WTC11 (cell line): ENCODE data around the gene EAF1. TPM values are rescaled to one million over a fixed set of nuclear protein-coding genes. Genes with fewer than 3 reads are reported as not detected.

Experiments
- ATAC-seq: fragments of 200-7000 bp; cut with Tn5 transposase; 2 replicates; pipeline ENCODE4 v1.10.0; 2021; ENCODE audit warnings: mild to moderate bottlenecking, moderate library complexity
- CTCF ChIA-PET: fragments of 300-600 bp; sonication (Branson Sonifier 250); formaldehyde crosslinking; loops from one replicate; lab custom pipeline; 2021; ENCODE audit warnings: antibody characterized with exemption; lab: Charles Lee
- POLR2A ChIA-PET: fragments of 350-600 bp; sonication (Branson Sonifier 250); formaldehyde crosslinking; loops from one replicate; lab custom pipeline; 2021; ENCODE audit warnings: antibody characterized with exemption; lab: Charles Lee
- DNase-seq: peaks from one replicate; pipeline ENCODE4 v3.0.0; 2021; ENCODE audit warnings: low spot score
- H3K27ac Mint-ChIP-seq: 2 replicates; pipeline ENCODE4 v1.8.0; 2021; ENCODE audit warnings: mixed read lengths
- H3K27me3 Mint-ChIP-seq: 2 replicates; pipeline ENCODE4 v1.8.0; 2021; ENCODE audit warnings: low read depth, mild to moderate bottlenecking, moderate library complexity, mixed read lengths
- H3K36me3 Mint-ChIP-seq: 2 replicates; pipeline ENCODE4 v1.8.0; 2021; ENCODE audit warnings: mixed read lengths
- H3K4me1 Mint-ChIP-seq: 2 replicates; pipeline ENCODE4 v1.8.0; 2022; ENCODE audit warnings: mixed read lengths
- H3K4me3 Mint-ChIP-seq: 2 replicates; pipeline ENCODE4 v1.8.0; 2021; ENCODE audit warnings: mild to moderate bottlenecking, moderate library complexity, mixed read lengths
- H3K9me3 Mint-ChIP-seq: 2 replicates; pipeline ENCODE4 v1.8.0; 2021; ENCODE audit warnings: mixed read lengths
- CBFB ChIP-seq: sonication (generic); formaldehyde crosslinking; IDR thresholded peaks from 2 replicates; pipeline ENCODE4 v1.8.1; 2022; ENCODE audit warnings: mild to moderate bottlenecking, low read depth, missing genetic modification reagents
- E2F4 ChIP-seq: sonication (generic); formaldehyde crosslinking; IDR thresholded peaks from 2 replicates; pipeline ENCODE4 v1.8.1; 2022; ENCODE audit warnings: low read depth, mild to moderate bottlenecking, moderate library complexity, missing genetic modification reagents, borderline replicate concordance
- FOXK1 ChIP-seq: sonication (generic); formaldehyde crosslinking; IDR thresholded peaks from 2 replicates; pipeline ENCODE4 v1.8.0; 2022; ENCODE audit warnings: mild to moderate bottlenecking, moderate library complexity, missing genetic modification reagents
- GTF2I ChIP-seq: fragments of 250-450 bp; sonication (Bioruptor Pico); conservative IDR thresholded peaks from 2 replicates; pipeline ENCODE4 v1.4.0; 2021; ENCODE audit warnings: mild to moderate bottlenecking
- KAT7 ChIP-seq: sonication (generic); formaldehyde crosslinking; IDR thresholded peaks from 2 replicates; pipeline ENCODE4 v1.8.1; 2023; ENCODE audit warnings: missing genetic modification reagents, mild to moderate bottlenecking, borderline replicate concordance
- NFATC4 ChIP-seq: fragments of 250-450 bp; sonication (Bioruptor Pico); IDR thresholded peaks from 2 replicates; pipeline ENCODE4 v1.9.0; 2021; ENCODE audit warnings: mild to moderate bottlenecking
- NFE2L1 ChIP-seq: sonication (generic); formaldehyde crosslinking; IDR thresholded peaks from 2 replicates; pipeline ENCODE4 v1.8.1; 2023; ENCODE audit warnings: missing genetic modification reagents
- PRRX2 ChIP-seq: fragments of 250-450 bp; sonication (Bioruptor Pico); IDR thresholded peaks from 2 replicates; pipeline ENCODE4 v1.8.0; 2021; ENCODE audit warnings: mild to moderate bottlenecking
- RELA ChIP-seq: sonication (generic); formaldehyde crosslinking; IDR thresholded peaks from 2 replicates; pipeline ENCODE4 v1.8.1; 2022; ENCODE audit warnings: missing genetic modification reagents, mild to moderate bottlenecking, borderline replicate concordance
- RORB ChIP-seq: fragments of 250-450 bp; sonication (Bioruptor Pico); IDR thresholded peaks from 2 replicates; pipeline ENCODE4 v1.9.0; 2021; ENCODE audit warnings: mild to moderate bottlenecking
- SMAD3 ChIP-seq: sonication (generic); formaldehyde crosslinking; IDR thresholded peaks from 2 replicates; pipeline ENCODE4 v1.8.0; 2022; ENCODE audit warnings: missing genetic modification reagents, mild to moderate bottlenecking, borderline replicate concordance
- TCF7 ChIP-seq: sonication (generic); formaldehyde crosslinking; IDR thresholded peaks from 2 replicates; pipeline ENCODE4 v1.8.0; 2022; ENCODE audit warnings: mild to moderate bottlenecking, low read depth, missing genetic modification reagents, moderate library complexity
- TEAD4 ChIP-seq: sonication (generic); formaldehyde crosslinking; IDR thresholded peaks from 2 replicates; pipeline ENCODE4 v1.8.0; 2022; ENCODE audit warnings: mild to moderate bottlenecking, missing genetic modification reagents
- USF1 ChIP-seq: sonication (generic); formaldehyde crosslinking; IDR thresholded peaks from 2 replicates; pipeline ENCODE4 v1.8.0; 2022; ENCODE audit warnings: mild to moderate bottlenecking, missing genetic modification reagents
- ZBTB43 ChIP-seq: sonication (generic); formaldehyde crosslinking; IDR thresholded peaks from 2 replicates; pipeline ENCODE4 v1.8.1; 2023; ENCODE audit warnings: mild to moderate bottlenecking, missing genetic modification reagents
- total RNA-seq: library from RNA; stranded (reverse); gene quantifications from 3 replicates; pipeline ENCODE4 v1.2.3, GENCODE V29; 2021
- TF ChIP-seq, protein P1 (sequence below): sonication (generic); formaldehyde crosslinking; IDR thresholded peaks from 2 replicates; pipeline ENCODE4 v1.8.0; 2022; ENCODE audit warnings: missing genetic modification reagents

Gene EAF1
- total RNA-seq, 1 experiment from 2014 or later: 25.4 TPM

- DNase-seq: no peak
- H3K4me1 Mint-ChIP-seq: peaks cover 4% of the 10 kb centered on the region; the same call in 1 of the 2 replicates
- H3K27ac Mint-ChIP-seq: no peak overlapping the region
- ChIA-PET CTCF (interaction anchor here (0.9 kb wide), 1 partner anchor 77 kb away, joined by 4 read pairs; no protein-coding TSS in a partner anchor), POLR2A (no interaction called here)
- H3K27me3 Mint-ChIP-seq: no peaks in the 10 kb centered on the region
- ATAC-seq: no peak
- H3K4me3 Mint-ChIP-seq: no peak overlapping the region
- H3K36me3 Mint-ChIP-seq: no peaks in the 10 kb centered on the region
- TF ChIP-seq FOXK1 (CRISPR knock-in tag): no peak
- TF ChIP-seq TEAD4: no peak
- H3K9me3 Mint-ChIP-seq: no peaks in the 10 kb centered on the region
Observed at GRCh38 chr3:15449489-15450224, 22.3 kb downstream of the EAF1 start.

DNA sequence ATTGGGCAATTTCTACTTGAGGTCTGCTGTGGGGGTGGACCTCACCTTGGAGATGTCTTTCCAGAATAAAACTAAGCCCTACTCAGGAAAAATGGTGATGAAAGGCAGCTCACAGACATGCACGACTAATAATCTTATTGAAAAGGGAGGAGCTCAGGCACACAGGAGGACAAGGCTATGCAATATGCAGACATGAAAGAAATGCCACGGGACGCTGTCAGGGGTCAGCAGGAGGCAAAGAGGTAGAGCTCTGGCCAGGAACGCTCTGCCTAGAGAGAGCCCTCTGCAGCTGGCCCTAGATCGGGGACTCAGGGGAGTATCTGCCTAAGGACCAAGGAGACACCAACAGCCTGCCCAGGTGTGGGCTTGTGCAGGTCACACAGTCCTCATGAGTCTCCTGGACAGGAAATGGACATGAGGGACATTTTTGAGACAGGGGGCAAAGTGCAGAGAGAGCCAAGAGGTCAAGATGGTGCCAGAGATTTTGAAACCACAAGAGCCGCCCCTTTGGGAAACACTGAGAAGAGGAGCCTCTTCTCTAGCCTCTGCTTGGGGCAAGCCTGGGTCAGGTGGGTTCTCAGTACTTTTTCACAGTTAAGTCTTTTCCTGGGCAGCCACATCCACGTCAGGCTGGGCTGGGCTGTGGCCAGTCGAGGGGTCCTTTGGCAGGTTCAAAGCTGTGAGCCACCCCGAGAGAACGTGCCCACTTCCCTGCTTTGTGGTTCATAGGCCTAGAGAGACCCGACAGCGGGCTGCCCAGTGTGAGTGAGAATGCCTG, 23.2 kb downstream of the EAF1 start:
- H3K9me3 Mint-ChIP-seq: no peaks in the 10 kb centered on the region

GRCh38 chr3:15451216-15452113, 24.1 kb downstream of the EAF1 start:
- ATAC-seq (no peak), DNase-seq (no peak)
- H3K27me3 Mint-ChIP-seq: no peaks in the 10 kb centered on the region
- no peak overlapping the region for H3K27ac Mint-ChIP-seq
- H3K4me1 Mint-ChIP-seq: peaks cover 4% of the 10 kb centered on the region; the same call in 1 of the 2 replicates
- ChIA-PET POLR2A (no interaction called here), CTCF (interaction anchor here (1.0 kb wide), 1 partner anchor 21 kb away, joined by 3 read pairs; no protein-coding TSS in a partner anchor)
- no peak for TF ChIP-seq RORB (CRISPR knock-in tag)
- TF ChIP-seq USF1 (CRISPR knock-in tag): no peak
- no peak for TF ChIP-seq PRRX2
- TF ChIP-seq CBFB: no peak
- TF ChIP-seq KAT7 (CRISPR knock-in tag): no peak
- no peak for TF ChIP-seq SMAD3
- no peak for TF ChIP-seq GTF2I (CRISPR knock-in tag)
- TF ChIP-seq, protein P1, sequence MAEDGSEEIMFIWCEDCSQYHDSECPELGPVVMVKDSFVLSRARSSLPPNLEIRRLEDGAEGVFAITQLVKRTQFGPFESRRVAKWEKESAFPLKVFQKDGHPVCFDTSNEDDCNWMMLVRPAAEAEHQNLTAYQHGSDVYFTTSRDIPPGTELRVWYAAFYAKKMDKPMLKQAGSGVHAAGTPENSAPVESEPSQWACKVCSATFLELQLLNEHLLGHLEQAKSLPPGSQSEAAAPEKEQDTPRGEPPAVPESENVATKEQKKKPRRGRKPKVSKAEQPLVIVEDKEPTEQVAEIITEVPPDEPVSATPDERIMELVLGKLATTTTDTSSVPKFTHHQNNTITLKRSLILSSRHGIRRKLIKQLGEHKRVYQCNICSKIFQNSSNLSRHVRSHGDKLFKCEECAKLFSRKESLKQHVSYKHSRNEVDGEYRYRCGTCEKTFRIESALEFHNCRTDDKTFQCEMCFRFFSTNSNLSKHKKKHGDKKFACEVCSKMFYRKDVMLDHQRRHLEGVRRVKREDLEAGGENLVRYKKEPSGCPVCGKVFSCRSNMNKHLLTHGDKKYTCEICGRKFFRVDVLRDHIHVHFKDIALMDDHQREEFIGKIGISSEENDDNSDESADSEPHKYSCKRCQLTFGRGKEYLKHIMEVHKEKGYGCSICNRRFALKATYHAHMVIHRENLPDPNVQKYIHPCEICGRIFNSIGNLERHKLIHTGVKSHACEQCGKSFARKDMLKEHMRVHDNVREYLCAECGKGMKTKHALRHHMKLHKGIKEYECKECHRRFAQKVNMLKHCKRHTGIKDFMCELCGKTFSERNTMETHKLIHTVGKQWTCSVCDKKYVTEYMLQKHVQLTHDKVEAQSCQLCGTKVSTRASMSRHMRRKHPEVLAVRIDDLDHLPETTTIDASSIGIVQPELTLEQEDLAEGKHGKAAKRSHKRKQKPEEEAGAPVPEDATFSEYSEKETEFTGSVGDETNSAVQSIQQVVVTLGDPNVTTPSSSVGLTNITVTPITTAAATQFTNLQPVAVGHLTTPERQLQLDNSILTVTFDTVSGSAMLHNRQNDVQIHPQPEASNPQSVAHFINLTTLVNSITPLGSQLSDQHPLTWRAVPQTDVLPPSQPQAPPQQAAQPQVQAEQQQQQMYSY (CRISPR knock-in tag): no peak
- TF ChIP-seq E2F4 (CRISPR knock-in tag): no peak
- no peak for TF ChIP-seq NFATC4 (CRISPR knock-in tag)
- no peak for TF ChIP-seq RELA (CRISPR knock-in tag)
- TF ChIP-seq TCF7 (CRISPR knock-in tag): no peak
- TF ChIP-seq NFE2L1: no peak
- no peaks in the 10 kb centered on the region for H3K36me3 Mint-ChIP-seq
- H3K4me3 Mint-ChIP-seq: no peak overlapping the region
- H3K9me3 Mint-ChIP-seq: no peaks in the 10 kb centered on the region

More for the DNA sequence above, 23.2 kb downstream of the EAF1 start:
- Mint-ChIP-seq H3K4me3 (no peak overlapping the region), H3K36me3 (no peaks in the 10 kb centered on the region), H3K4me1 (peaks cover 4% of the 10 kb centered on the region; the same call in 1 of the 2 replicates), H3K27ac (no peak overlapping the region), H3K27me3 (no peaks in the 10 kb centered on the region)
- ChIA-PET POLR2A (no interaction called here), CTCF (interaction anchor here (0.9 kb wide), 1 partner anchor 76 kb away, joined by 4 read pairs; no protein-coding TSS in a partner anchor)
- DNase-seq: no peak
- TF ChIP-seq ZBTB43 (CRISPR knock-in tag) (no peak), KAT7 (CRISPR knock-in tag) (no peak), TEAD4 (no peak), NFATC4 (CRISPR knock-in tag) (no peak), FOXK1 (CRISPR knock-in tag) (no peak)
- no peak for ATAC-seq
